ENCODE results near the gene OR52N1. TPM values are rescaled to one million over a fixed set of nuclear protein-coding genes. Genes with fewer than 3 reads are reported as not detected.

The OR52N1 gene
- polyA plus RNA-seq, 3 donors, result not detected

DNA sequence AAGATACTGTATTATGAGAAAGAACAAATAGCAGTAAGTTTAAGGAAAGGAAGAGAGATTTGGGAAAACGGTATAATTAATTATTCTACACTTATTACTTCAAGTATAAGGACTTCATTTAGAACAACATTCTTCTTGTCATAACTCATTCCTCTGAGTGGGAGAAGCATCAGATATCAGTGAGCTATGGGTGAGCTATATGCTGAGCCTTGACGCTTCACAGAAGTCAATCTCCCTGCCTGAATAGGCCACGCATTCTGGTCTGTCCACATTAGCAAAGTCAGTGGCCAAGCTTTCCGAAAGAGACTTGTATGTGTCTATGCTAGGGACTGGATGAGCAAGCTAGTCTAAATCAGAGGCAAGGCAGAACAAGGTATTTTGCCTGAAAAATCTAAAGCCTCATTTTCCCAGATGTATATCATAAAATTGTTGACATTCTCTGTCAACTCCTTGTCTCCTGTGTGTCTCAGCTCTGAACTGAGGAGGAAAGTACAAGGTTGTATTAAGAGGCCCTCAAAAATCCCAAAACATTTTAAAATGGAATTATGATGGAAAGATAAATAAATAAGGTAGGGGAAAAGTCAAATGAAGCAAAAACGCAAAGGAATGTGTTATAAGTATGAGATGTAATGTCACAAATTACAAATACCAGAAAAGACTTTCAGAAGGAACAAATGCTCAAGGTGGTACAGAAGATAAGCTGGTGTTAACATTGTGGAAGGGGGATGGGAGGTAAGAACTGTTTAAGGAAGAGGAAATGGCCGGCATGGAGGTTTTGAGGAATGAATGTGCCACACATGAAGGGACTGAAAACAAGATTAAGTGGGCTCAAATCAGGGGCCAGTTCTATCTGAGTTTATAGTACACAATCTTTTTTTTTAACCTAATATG is 19.1 kb upstream of the OR52N1 start:
- intact Hi-C loops (cut with micrococcal nuclease), result loop anchor here (5.0 to 10.0 kb wide), 3 partner anchors 205 to 685 kb away; no protein-coding TSS in a partner anchor
- 100% methylated on average over 1 of the region's 6 CpGs for WGBS (ENCODE audit: insufficient coverage)
- DNase-seq, result peak in 1 of 3 donors; percentile 14
- peaks cover 0 to 3% (median 0%) of the 10 kb centered on the region in 7 donors for H3K9me3 Mint-ChIP-seq
- Histone ChIP-seq H2AFZ (ENCODE audit: insufficient read depth, low read depth, low read length, poor library complexity, severe bottlenecking) (peak overlapping the region; percentile 90), H3K27ac (ENCODE audit: low read depth in 1 of 2, low read length in 2 of 2) (peak overlapping the region in 1 of 2 donors; percentile 77), H4K20me1 (ENCODE audit: insufficient read depth, low read length) (no peaks in the 10 kb centered on the region), H3K4me1 (ENCODE audit: control insufficient read depth in 1 of 2, insufficient read depth in 2 of 2, low read length in 2 of 2) (peaks cover 12 to 28% of the 10 kb centered on the region in 2 donors), H3K79me2 (ENCODE audit: insufficient read depth, low read length) (no peaks in the 10 kb centered on the region), H3K9me3 (replicated peaks in 1 of 2; ENCODE audit: control insufficient read depth in 1 of 2, insufficient read depth in 1 of 2, low read length in 2 of 2) (no peaks in the 10 kb centered on the region), H3K36me3 (replicated peaks in 1 of 2; ENCODE audit: control insufficient read depth in 1 of 2, insufficient read depth in 2 of 2, low read length in 2 of 2) (no peaks in the 10 kb centered on the region), H3K4me2 (replicated peaks; ENCODE audit: extremely low read depth, low read length, poor library complexity, severe bottlenecking) (no peak overlapping the region), H3K27me3 (ENCODE audit: control insufficient read depth in 2 of 2, insufficient read depth in 2 of 2, low read length in 2 of 2) (no peaks in the 10 kb centered on the region), H3K9ac (ENCODE audit: insufficient read depth, low read length, poor library complexity, severe bottlenecking) (no peak overlapping the region), H3K4me3 (replicated peaks in 1 of 3; ENCODE audit: low read depth in 2 of 3, low read length in 3 of 3) (no peak overlapping the region)
- no peak overlapping the region for H3K4me3 Mint-ChIP-seq
- no peaks in the 10 kb centered on the region for H3K36me3 Mint-ChIP-seq
- H3K27ac Mint-ChIP-seq, result peak overlapping the region in 1 of 7 donors; percentile 17
- H3K4me1 Mint-ChIP-seq, result peaks cover 29% of the 10 kb centered on the region
- peaks cover 0 to 5% (median 2%) of the 10 kb centered on the region in 3 donors for H3K27me3 Mint-ChIP-seq (ENCODE audit: low read depth in 3 of 3)
- TF ChIP-seq, protein P1, sequence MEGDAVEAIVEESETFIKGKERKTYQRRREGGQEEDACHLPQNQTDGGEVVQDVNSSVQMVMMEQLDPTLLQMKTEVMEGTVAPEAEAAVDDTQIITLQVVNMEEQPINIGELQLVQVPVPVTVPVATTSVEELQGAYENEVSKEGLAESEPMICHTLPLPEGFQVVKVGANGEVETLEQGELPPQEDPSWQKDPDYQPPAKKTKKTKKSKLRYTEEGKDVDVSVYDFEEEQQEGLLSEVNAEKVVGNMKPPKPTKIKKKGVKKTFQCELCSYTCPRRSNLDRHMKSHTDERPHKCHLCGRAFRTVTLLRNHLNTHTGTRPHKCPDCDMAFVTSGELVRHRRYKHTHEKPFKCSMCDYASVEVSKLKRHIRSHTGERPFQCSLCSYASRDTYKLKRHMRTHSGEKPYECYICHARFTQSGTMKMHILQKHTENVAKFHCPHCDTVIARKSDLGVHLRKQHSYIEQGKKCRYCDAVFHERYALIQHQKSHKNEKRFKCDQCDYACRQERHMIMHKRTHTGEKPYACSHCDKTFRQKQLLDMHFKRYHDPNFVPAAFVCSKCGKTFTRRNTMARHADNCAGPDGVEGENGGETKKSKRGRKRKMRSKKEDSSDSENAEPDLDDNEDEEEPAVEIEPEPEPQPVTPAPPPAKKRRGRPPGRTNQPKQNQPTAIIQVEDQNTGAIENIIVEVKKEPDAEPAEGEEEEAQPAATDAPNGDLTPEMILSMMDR (IDR thresholded peaks at IDR 0.05), result no peak

DNA sequence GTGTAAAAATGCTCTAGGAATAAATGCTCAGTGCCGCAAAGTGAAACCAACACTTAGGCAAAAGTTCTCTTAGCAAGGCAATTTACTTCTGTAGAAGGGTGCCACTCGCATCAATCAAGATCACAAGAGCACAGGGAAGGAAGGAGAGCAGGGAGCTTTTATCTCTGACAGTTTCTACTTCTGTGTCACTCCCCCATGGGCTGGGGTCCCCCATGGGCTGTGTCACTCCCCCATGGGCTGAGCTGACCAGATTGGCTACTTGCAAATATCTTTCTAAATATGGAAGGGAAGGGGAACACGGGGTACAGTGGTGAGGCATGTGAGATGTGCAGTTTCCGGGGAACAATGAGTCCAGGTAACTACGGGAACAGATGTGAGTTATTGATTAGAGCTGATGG is 18.1 kb upstream of the OR52N1 start:
- WGBS (ENCODE audit: insufficient coverage), result 0% methylated on average over 3 of the region's 5 CpGs
- peak overlapping the region in 6 of 7 donors; percentile 30 to 88 (median 56) for H3K27ac Mint-ChIP-seq
- peak overlapping the region; percentile 90 for H2AFZ ChIP-seq (ENCODE audit: insufficient read depth, low read depth, low read length, poor library complexity, severe bottlenecking)

More for the DNA sequence above, 18.1 kb upstream of the OR52N1 start:
- TF ChIP-seq, protein P1 (IDR thresholded peaks at IDR 0.05), result no peak
- Histone ChIP-seq H3K27me3 (ENCODE audit: control insufficient read depth in 2 of 2, insufficient read depth in 2 of 2, low read length in 2 of 2) (no peaks in the 10 kb centered on the region), H3K79me2 (ENCODE audit: insufficient read depth, low read length) (no peaks in the 10 kb centered on the region), H3K4me3 (replicated peaks in 1 of 3; ENCODE audit: low read depth in 2 of 3, low read length in 3 of 3) (peak overlapping the region; percentile 73 to 98 (median 87)), H3K4me1 (ENCODE audit: control insufficient read depth in 1 of 2, insufficient read depth in 2 of 2, low read length in 2 of 2) (peaks cover 7 to 19% of the 10 kb centered on the region in 2 donors), H3K9me3 (replicated peaks in 1 of 2; ENCODE audit: control insufficient read depth in 1 of 2, insufficient read depth in 1 of 2, low read length in 2 of 2) (peaks cover 2 to 4% of the 10 kb centered on the region in 2 donors), H3K4me2 (replicated peaks; ENCODE audit: extremely low read depth, low read length, poor library complexity, severe bottlenecking) (peak overlapping the region; percentile 92), H4K20me1 (ENCODE audit: insufficient read depth, low read length) (no peaks in the 10 kb centered on the region), H3K27ac (ENCODE audit: low read depth in 1 of 2, low read length in 2 of 2) (peak overlapping the region; percentile 2 to 77), H3K9ac (ENCODE audit: insufficient read depth, low read length, poor library complexity, severe bottlenecking) (peak overlapping the region; percentile 69), H3K36me3 (replicated peaks in 1 of 2; ENCODE audit: control insufficient read depth in 1 of 2, insufficient read depth in 2 of 2, low read length in 2 of 2) (no peaks in the 10 kb centered on the region)
- peak in 2 of 3 donors; percentile 19 to 20 for DNase-seq
- intact Hi-C loops (cut with micrococcal nuclease), result loop anchor here (5.0 to 10.0 kb wide), 3 partner anchors 204 to 684 kb away; no protein-coding TSS in a partner anchor
- Mint-ChIP-seq H3K9me3 (peaks cover 4 to 5% (median 4%) of the 10 kb centered on the region in 7 donors), H3K4me3 (peak overlapping the region; percentile 97 to 98), H3K4me1 (peaks cover 22% of the 10 kb centered on the region), H3K36me3 (no peaks in the 10 kb centered on the region), H3K27me3 (ENCODE audit: low read depth in 3 of 3) (peaks cover 0 to 5% (median 2%) of the 10 kb centered on the region in 3 donors)
